ENCODE results near the gene GSTM5. TPM values are rescaled to one million over a fixed set of nuclear protein-coding genes. Genes with fewer than 3 reads are reported as not detected.

The GSTM5 gene
- total and polyA plus RNA-seq, 2 of the 13 experiments (the other 11 are each of a cell fraction or from before 2014, with no cell fraction given) = not detected

- TF ChIP-seq ZNF318 (CRISPR knock-in tag; IDR thresholded peaks at IDR 0.05) (no peak; the same call in 1 of the 2 replicates), GABPA (IDR thresholded peaks at IDR 0.05; ENCODE audit: low read depth, low read length) (no peak), GABPA (CRISPR knock-in tag; IDR thresholded peaks at IDR 0.05; ENCODE audit: low read depth) (peak; percentile 34; the same call in 1 of the 2 replicates), MAF1 (CRISPR knock-in tag; IDR thresholded peaks at IDR 0.05; ENCODE audit: borderline replicate concordance) (no peak), SCMH1 (CRISPR knock-in tag; IDR thresholded peaks at IDR 0.05; ENCODE audit: borderline replicate concordance) (no peak), NR0B2 (CRISPR knock-in tag; IDR thresholded peaks at IDR 0.05) (no peak), RERE (CRISPR knock-in tag; IDR thresholded peaks at IDR 0.05; ENCODE audit: low read depth) (peak; percentile 31; the same call in 1 of the 2 replicates), ZNF790 (CRISPR knock-in tag; IDR thresholded peaks at IDR 0.05; ENCODE audit: borderline replicate concordance) (no peak), JUND (CRISPR knock-in tag; IDR thresholded peaks at IDR 0.05) (no peak), GLMP (CRISPR knock-in tag; IDR thresholded peaks at IDR 0.05; ENCODE audit: borderline replicate concordance) (no peak), KLF9 (CRISPR knock-in tag; IDR thresholded peaks at IDR 0.05; ENCODE audit: low read depth) (peak; percentile 39; the same call in 1 of the 2 replicates)
Measured at GRCh38 chr1:109763646-109764415, 51.8 kb downstream of the GSTM5 start, which contains the start of gene EPS8L3 (continued).

Data from HepG2 (cell line).